Measurements from ENCODE around the gene SLC6A17.

Gene SLC6A17

DNA sequence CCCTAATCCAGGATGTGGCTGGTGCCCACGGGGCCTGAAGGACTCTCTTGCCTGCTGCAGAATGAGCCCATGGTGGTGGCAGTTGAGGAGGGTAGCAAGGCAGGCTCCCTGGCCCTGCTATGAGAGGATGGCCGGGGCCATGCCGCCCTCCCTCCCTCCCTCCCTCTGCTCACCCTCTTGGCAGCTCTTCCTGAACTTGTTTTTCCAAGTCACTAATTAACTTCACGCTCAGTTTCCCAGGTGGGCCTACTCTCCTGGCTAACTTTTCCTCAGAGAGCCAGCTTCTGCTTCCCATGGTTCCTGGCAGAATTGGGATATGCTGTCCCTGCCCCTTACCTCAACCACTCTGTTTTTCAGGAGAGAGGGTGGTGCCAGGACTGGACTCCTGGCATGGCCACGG, 70.0 kb downstream of the SLC6A17 start:
- no peak for DNase-seq (ENCODE audit: low read depth in 2 of 2)

DNA sequence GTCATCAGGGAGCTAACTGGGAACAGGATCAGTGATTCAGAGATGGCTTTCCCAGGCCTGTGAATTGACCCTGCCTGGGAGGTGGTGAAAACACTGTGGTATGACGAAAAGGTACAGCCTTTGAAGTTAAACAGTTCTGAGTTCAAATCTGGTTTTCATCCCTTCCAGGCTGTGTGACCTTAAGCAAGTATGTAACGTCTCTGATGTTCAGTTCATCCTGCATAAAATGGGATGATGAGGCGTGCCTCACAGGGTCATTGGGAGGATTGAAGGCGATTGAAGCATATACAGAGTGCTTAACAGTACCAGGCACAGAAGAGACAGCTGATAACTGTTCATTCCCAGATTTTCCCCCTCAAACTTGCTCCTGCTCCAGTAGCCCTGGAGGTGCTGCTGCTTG, 70.8 kb downstream of the SLC6A17 start:
- DNase-seq (ENCODE audit: low read depth in 2 of 2), result no peak

DNA sequence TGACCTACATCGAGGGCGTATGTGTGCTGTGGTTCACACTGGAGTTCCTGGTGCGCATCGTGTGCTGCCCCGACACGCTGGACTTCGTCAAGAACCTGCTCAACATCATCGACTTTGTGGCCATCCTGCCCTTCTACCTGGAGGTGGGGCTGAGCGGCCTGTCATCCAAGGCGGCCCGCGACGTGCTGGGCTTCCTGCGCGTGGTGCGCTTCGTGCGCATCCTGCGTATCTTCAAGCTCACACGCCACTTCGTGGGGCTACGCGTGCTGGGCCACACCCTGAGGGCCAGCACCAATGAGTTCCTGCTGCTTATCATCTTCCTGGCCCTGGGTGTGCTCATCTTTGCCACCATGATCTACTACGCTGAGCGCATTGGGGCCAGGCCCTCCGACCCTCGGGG, 72.8 kb downstream of the SLC6A17 start:
- DNase-seq (ENCODE audit: low read depth in 2 of 2), result no peak

DNA sequence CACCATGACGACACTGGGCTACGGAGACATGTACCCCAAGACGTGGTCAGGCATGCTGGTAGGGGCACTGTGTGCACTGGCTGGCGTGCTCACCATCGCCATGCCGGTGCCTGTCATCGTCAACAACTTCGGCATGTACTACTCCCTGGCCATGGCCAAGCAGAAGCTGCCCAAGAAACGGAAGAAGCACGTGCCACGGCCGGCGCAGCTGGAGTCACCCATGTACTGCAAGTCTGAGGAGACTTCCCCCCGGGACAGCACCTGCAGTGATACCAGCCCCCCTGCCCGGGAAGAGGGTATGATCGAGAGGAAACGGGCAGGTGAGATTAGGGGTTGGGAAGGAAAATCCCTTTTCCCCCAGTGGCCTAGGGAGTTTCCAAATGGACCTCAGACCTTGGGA, 73.3 kb downstream of the SLC6A17 start:
- DNase-seq (ENCODE audit: low read depth in 2 of 2), result no peak

DNA sequence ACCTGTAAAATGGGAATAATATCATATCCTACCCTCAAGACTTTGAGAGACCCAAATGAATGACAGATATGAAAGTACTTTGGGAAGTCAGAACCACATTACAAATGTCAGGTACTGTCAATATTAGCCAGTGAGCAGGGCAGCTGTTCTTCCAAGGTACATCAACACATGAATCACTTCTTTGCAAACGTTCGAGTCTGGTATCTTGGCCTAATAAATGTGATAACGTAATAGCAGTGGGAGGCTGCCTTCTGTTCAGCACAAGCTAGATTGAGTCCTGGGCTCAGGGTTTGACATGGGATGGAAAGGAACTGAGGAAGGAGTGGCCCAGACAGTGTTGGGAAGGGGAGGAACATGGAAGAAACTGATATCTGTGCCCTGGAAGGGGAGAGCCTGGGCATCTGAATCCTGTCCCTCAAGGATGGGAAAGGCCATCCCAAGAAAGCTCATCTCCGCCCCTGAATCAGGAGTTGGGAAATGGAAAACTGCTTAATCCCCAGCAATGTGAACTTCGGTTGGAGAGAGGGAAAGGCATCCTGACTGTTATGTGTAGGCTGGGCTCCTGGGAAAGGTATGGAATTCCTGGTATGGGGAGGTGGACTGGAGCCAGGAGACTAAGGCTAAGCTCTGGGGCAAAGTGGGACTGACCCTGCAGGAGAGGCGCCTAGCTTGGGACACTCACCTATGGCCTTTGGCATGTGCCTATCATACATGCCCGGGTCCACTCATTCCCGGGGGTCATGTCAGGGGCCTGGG, 74.1 kb downstream of the SLC6A17 start:
- no peak for DNase-seq (ENCODE audit: low read depth in 2 of 2)

DNA sequence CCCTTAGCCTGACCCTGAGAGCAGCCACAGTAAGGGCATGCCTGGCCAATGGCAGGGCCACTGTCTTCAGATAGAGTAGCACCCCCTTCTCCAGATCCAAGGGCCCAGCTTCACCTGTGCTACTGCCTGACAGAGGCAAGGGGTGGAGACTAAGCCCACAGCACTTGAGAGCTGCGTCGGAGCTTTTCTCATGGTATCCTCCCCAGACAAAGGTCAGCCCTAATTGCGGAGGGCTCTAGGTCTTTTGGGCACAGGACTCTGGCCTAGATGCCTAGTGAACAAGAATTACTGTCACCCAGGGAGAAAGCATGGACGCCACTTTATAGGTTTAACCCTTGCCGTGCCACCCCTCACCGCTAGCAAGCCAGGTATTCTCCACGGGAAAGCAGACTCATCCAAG, 74.9 kb downstream of the SLC6A17 start:
- no peak for DNase-seq (ENCODE audit: low read depth in 2 of 2)

DNA sequence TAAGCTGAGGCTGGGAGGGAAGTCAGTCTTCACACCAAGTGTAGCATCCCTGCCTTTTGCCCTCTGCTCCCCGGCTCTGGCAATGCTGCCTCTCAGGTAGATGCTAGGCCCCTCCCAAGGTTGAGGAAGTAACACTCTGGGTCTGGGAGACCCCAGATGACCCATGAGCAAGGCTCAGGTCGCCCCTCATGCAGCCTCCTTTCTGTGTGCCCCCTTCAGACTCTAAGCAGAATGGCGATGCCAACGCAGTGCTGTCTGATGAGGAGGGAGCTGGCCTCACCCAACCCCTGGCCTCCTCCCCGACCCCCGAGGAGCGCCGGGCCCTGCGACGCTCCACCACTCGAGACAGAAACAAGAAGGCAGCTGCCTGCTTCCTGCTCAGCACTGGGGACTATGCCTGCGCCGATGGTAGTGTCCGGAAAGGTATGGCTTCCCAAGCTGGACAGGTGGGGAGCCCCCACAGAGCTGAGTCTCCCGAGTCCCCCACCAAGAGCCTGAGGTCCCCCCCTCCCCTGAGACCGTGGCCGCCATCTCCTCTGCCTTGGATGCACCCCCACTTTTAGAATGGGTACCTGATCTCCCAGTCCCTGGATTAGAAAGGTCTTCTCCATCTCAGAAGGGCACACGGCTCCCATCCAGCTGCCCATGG, 75.6 kb downstream of the SLC6A17 start:
- no peak for DNase-seq (ENCODE audit: low read depth in 2 of 2)

DNA sequence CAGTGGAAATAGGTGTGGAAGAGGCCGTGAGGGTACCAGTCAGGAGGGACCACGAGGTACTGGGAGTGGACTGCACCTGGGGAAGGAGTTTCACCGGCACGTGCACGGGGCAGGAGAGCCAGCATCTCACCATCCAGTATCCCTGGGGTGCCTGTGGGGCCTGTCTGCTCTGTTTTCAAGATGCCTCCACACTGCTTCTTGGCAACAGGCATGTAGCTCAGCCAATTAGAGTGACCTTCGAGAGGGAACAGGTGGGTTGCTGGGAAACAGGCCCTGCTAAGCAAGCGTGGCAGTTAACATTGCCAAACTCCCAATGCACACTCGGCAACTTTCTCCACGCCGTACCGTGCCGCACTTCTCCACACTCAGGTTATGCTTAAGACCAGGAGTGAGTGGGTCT, 77.5 kb downstream of the SLC6A17 start:
- DNase-seq (ENCODE audit: low read depth in 2 of 2), result no peak

DNA sequence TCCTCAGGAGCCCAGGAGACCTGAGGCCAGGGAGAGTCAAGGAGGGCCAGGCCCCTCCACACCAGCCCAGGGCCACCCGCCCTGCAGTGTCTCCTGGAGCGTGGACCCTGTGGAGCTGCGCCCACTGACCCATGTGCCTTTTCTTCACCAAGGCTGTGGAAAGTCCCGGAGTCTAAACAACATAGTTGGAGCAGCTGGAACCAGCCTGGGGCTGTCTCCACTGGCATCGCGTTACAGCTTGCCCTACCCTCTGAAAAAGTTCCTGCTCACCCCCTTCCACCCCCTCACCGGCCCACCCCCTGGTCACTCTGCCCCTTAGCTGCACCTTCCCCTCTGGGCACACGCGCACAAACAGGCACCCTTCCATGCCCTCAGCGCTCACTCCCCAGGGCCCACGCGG, 78.1 kb downstream of the SLC6A17 start:
- DNase-seq (ENCODE audit: low read depth in 2 of 2), result no peak

DNA sequence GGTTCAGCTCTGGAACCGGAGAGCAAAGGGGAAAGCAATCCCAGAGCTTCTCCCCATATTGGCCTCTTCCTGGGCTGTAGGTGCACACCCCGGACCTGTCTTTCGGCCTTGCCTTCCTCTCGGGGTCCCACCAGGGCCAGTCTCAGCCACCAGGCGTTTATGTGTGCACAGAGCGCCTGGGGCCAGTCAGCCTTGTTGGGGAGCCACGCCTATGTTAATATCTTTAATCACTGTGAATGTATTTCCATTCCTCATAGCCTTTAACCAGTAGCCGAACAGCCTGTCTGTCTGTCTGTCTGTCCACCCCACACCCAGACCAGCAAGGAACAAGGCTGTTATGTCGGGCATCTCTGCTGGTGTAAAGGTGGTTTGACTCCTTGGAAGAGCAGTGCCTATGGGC, 78.6 kb downstream of the SLC6A17 start:
- DNase-seq (ENCODE audit: low read depth in 2 of 2), result no peak

DNA sequence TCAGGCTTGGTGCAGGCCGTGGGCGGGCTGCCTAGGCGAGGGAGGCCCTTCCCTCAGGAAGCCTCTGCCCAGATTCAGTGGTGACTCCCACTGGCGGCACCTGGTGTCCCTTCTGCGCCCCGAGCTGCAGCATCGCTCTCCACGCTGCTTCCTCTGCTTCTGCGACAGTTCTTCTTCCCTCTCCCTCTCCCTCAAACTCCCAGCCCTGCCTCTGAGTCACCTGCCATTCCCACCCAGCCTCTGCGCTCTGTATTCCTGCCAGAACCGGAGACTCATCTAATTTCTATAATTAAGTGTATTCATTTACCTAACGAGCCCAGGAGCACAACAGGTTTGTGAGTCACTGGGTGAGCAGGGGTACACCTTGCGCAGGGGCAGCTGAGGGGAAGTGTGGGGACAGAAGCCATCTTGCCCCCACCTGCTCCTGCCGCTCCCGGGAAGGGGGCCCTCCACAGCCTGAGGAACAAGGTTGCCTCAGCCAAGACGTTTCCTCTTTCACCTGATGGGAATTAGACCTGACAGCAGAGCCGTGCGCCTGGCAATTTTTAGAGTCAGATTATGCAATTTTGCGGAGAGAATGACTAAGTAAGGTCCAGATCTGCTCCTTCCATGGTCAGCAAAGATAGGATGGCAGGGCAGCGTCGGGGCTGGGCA, 79.2 kb downstream of the SLC6A17 start:
- DNase-seq (ENCODE audit: low read depth in 2 of 2), result no peak

DNA sequence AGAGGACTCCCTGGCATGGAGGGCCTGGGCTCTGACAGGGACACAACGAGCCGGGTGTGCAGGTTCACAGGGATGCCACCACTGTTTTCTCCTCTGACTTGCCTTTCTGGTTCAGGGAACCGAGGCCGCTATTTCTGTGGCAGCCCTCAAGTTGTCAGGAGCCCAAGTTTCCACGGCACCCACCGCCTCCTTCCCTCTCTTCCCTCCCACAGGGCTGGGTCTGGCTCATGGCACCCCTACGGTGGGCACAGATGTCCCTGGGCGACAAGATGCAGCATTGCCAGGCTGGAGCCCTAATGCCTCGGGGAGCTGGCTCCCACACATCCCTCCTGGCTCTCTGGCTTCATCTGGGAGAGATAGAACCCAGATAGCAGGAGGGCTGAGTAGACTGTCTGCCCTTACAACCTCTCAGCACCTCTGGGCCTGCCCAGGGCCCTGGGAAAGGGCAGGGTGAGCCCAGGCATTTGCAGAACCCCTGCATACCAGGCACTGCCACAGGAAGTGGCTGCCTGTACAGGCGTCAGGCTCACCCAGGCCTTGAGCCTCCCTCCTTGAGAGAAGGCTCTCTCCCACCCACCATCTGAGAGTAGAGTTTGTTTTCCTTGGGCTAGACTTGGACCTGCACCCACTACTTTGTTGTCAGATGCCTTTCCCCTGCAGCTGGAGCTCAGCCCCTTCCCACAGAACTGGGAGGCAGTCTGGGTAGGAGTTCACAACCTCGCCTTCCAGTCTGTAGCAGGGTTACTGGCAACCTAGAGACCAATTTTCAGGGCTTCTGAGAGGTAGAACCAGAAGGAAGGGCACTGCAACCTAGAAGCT, 80.3 kb downstream of the SLC6A17 start:
- no peak for DNase-seq (ENCODE audit: low read depth in 2 of 2)

DNA sequence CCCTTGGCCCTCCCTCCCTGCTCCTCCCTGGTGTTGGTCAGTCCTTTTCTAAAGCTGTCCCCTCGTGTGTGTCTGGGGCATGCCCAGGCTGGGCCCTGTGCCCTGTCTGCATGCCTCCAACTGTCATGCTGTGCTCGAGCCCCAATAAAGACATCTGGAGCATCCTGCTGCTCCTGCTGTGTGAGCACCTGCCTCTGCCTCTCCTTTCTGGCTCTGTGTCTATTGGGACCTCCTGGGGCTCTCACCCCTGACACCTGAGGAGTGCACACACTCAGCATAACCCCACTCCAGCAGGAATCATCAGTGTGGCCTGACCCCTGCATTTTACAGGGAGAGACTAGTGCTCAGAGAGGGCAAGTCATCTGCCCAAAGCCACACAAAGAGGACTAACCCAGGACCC, 83.6 kb downstream of the SLC6A17 start:
- DNase-seq (ENCODE audit: low read depth in 2 of 2), result no peak

DNA sequence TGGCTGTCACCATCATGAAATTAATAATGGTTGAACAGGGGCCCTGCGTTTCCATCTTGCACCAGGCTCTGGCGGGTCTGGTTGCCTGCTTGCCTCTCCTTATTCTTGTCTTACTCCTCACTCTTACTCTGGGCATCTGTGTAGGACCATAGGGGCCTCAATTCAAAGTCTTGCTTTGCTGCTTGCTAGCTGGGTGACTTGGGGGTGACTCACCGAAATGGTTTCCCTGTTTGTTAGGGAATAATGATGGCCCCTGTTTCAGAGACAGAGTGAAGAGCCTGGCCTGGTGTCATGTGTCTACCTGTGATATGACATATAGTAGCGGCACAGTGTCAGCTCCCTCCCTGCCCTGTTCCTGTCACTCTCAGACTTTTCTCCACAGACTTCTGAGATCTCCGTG, 84.4 kb downstream of the SLC6A17 start:
- no peak for DNase-seq (ENCODE audit: low read depth in 2 of 2)

DNA sequence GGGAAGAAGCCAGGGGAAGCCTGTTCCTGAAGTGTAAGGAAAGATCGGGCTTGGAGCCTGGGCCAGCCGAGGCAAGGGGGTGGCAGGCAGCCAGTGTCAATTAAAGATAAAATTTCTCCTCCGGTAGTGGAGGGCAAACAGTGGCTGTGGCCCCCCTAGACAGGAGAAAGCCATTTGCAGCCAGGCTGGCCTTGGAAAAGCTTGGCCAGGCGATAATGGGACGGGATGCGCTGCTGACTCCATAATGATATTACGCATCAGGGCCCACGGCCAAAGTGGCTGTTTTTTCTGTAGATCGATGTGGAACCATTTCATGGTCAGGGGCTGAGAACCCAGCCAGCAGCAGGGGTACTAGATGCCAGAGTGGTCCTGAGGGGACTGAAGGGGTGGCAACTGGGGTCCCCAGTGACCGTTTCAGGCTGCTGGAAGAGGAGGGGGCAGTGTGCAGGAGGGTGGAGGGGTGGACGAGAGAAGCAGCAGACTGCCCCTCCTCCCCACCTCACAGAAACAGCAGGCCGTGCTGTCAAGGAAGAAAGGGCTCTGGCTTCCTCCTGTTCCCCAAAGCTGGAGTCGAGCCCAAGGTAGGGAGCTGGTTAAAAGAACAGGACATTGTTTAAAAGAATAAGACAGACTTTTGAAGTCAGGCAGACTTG, 85.0 kb downstream of the SLC6A17 start:
- no peak for DNase-seq (ENCODE audit: low read depth in 2 of 2)

DNA sequence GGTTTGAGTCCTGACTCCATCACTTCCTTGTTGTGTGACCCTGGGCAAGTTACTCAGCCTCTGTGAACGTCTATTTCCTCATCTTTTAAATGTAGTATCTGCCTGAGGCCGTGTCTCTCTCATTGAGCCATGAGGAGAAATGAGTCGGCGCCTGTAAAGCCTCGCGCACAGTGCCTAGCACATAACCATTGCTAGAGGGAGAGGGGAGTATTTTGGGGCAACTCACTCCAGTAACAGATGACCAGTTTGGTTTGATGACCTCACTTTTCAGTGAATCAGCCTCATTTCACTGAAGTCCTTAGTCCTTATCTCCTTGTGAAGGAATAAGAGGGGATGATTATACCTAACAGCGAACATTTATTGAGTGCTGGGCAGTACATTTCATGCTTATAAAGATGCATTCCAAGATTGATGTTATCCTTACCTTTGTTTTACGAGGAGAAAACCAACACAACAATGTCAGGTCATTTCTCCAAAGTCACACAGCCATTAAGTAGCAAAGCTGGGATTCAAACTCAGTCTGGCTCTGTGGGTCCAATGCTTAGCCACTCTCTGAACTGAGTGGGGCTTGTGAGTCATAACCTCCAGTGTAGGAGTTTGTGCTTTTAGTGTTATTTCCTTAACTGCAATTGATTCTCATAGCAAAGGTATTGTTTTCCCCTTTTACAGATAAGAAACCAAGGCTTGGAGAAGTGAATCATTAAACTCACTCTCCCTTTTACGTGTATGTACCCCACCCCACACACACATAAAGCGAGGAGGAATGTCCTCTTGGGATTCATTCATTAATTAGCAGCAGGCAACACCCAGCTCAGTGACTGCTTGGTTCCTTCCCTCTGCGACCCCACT, 85.8 kb downstream of the SLC6A17 start:
- peak; percentile 16 to 25 for DNase-seq (ENCODE audit: low read depth in 2 of 2)

DNA sequence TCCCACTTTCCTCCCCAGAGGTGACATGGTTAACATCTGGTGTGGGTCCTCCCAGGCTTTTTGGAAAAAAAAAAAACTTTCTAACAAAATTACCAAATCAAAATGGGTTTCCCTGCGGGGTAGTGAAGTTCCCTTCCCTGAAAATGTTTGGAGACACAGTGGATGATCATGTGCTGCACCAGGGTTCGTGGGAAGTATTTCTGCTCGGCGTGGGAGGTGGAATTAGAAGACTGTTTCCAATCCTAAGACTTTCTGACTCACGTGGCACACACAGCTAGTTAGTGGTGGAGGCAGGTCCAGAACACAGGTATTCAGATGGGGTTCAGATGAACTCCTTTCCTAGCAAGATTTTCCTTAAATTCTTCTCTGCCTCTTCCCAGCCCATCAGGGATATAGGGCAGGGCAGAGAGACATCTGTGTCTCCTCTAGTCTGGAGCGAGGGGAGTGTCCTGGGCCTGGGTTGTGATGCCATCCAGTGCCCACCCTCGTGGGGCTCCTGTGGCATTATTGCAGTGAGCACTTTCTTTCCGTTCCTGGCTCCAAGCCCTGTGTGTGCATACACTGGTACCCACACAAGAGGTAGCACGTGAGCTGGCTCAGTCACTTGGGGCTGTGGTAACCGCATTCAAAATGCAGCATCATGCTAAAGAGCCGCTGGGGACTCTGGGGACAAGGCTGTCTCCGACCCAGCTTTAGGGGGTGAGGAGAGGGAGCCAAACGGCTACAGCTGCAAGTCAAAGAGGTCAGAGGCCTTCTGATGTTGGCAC, 87.3 kb downstream of the SLC6A17 start:
- no peak for DNase-seq (ENCODE audit: low read depth in 2 of 2)

DNA sequence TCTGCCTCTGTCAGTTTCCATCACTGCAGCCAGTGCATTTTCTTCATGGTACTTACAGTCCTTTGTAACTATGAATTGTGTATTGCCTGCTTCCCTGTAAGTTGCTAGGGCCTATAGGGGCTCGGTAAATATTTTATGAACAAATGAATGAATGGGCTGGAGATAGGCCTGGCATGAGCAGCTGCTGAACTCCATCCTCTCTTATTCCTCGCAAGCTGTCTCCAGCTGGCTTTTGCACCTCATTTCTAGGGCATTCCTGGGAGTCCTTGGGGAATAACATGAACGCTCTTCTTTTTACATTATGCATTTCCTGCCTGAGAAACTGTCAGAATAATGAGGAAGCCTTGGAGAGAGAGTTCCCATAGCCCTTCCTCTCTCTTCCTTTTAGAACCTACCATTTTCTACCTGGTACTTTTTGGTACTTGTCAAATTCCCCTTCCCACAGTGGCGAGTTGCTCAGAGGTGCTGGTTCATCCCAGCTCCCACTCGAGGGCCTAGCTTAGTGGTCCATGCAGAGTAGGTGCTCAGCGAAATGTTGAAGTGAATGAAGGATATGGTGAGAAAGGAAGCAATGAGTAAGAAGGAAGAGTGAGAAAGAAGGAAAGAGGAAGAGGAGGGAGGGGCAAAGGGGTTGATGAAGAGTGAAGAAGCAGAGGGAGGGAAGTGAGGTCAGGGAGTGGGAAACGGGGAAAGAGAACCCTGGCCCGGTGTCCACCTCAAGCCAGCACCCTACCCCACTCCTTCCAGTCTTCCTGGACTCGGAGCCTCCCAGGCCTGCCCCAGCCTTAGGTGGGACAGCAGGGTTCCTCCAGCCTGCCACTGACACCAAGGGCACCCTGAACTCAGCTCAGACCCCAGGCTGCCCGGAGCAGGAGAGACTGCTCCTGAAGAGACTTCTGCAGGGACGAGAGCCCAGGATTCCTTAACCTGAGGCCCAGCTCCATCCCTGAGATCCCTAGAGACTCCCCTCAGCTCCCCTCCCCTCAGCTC, 89.4 kb downstream of the SLC6A17 start:
- peak; percentile 23 to 29 for DNase-seq (ENCODE audit: low read depth in 2 of 2)
